HG03066 (cell line): ENCODE measurements around the gene MRPL43.

Experiments used
- ATAC-seq: cut with Tn5 transposase; IDR thresholded peaks from one replicate; pipeline ENCODE4 v1.9.1; 2021; ENCODE audit warnings: low read depth; ENCODE audit not compliant: unreplicated experiment

The MRPL43 gene

GRCh38 chr10:100969187-100970075 lies 17.9 kb downstream of the MRPL43 start, which contains the start of gene SEMA4G:
SEMA4G (plus strand) TSS chr10:100969504; CDS start chr10:100972913, 3,409 bp downstream.
- ATAC-seq, result no peak

DNA sequence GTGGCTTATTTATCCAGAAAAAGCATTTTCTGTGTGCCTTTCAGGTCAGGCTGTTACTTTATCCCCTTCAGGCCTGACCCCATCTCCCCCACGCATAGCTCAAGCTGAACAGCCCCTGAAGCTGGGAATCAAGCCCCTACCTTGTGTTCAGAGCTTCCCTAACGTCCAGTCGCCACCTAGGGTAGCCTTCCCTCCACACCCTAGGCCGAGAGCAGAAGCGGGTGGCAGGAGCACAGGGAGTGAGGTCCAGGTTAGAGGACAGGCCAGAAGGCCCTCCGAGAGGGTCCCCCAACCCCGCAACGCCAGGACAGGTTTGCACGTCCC lies 18.5 kb downstream of the MRPL43 start:
- ATAC-seq, result no peak

- ATAC-seq, result no peak
These were observed 19.1 kb downstream of the MRPL43 start for GRCh38 chr10:100968062-100968736.

DNA sequence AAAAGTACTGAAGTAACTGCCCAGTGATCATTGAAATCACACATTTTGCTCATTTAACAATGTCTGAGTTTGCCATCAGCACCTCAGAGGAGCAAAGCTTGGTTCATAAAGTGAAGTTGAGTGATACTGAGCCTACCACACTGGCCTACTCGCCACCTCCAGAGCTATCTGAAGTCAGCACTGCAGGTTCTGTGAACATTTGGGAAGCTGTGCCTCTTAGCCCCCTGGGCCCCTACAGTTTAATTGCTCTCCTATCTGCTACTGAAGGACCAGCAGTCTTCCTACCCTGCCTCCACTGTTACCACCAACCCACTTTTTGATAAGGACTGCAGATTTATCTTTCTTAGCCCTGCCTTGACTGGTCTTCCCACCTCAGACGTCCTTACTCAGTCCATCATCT lies 20.0 kb downstream of the MRPL43 start:
- ATAC-seq, result no peak

GRCh38 chr10:100966887-100967286 lies 20.4 kb downstream of the MRPL43 start:
- ATAC-seq, result no peak

DNA sequence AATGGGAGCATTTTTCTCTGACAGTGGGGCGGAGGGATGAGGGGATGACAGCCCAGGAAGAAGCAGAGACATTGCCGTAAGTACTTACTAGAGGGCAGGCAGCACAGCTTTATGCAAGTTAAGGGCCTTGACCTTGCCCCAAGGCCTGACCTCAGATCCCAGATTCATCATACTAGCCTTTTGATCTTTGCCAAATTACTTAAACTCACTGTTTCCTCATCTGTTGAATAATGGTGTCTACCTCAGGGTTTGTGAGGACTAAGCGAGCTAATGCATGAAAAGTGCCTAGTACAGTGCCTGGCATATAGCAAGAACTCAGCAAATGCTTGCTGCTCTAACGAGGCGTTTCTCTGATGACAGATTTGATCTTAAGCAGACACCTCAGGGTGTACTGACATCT lies 21.5 kb downstream of the MRPL43 start:
- ATAC-seq, result no peak

GRCh38 chr10:100963826-100964225 lies 23.5 kb downstream of the MRPL43 start:
- ATAC-seq, result no peak

DNA sequence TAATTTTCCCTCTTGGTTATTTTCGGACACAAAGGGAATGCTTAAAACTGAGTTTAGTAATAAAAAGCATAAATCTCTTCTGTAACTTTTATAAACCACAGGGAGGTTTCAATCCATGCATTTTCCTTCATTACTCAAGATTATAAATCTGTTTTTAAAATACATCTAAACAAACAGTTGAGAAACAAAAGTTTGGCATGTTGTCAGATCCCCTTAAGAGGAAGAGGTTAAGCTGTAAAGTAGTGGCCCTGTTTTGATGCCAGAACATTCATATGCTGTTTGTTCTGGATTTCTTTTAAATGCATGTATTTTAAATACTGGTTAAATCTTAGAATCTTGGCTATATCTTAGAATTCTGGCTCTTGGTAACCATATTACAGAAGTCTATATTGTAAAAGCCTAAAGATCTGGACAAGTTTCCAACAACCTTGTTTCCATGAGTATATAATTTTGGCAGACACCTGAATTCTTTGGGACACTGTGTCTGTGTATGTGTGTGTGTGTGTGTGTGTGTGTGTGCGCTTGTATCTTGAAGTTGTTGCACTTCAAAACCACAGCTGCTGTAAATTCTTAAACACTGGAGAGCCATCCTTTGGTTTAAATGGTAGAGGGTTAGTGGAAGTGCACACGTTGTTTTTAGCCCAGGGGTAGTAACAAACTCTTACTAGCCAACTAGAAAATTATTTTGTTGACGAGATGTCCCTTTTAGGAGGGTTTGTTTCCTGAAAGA lies 24.8 kb downstream of the MRPL43 start:
- no peak for ATAC-seq

GRCh38 chr10:100960251-100960650 lies 27.0 kb downstream of the MRPL43 start:
- ATAC-seq, result no peak

GRCh38 chr10:100948916-100949315 lies 38.4 kb downstream of the MRPL43 start:
- no peak for ATAC-seq

- ATAC-seq, result no peak
These were observed 41.5 kb downstream of the MRPL43 start for GRCh38 chr10:100945754-100946153.

- no peak for ATAC-seq
These were observed 43.8 kb downstream of the MRPL43 start for GRCh38 chr10:100943508-100943907.

DNA sequence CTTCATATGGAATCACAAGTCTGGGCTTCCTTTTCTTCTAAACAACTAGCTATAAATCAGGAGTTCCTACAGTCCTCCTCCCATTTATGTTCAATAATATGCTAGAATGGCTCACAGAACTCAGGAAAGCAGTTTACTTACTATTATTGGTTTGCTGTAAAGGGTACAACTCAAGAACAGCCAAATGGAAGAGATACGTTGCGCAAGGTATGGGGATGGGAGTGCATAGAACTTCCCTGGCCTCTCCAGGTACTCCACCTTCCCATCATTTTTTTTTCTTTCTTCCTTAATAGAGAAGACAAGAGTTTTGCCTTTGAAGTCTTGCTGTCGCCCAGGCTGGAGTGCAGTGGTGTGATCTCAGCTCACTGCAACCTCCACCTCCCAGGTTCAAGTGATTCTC lies 45.1 kb downstream of the MRPL43 start:
- no peak for ATAC-seq

GRCh38 chr10:100939763-100940344 lies 47.4 kb downstream of the MRPL43 start:
- no peak for ATAC-seq
